GM19035 (cell line): ENCODE data around the gene PLEKHG2.

ENCODE experiments used
- ATAC-seq: cut with Tn5 transposase; IDR thresholded peaks from one replicate; pipeline ENCODE4 v1.9.1; 2021; ENCODE audit not compliant: unreplicated experiment

Gene PLEKHG2

GRCh38 chr19:39403331-39404312 lies 8.8 kb upstream of the PLEKHG2 start:
- peak; percentile 33 for ATAC-seq

- ATAC-seq, result no peak
Observed at GRCh38 chr19:39405261-39405957, 7.1 kb upstream of the PLEKHG2 start.

GRCh38 chr19:39405958-39406655 lies 6.4 kb upstream of the PLEKHG2 start:
- ATAC-seq, result no peak

- peak; percentile 21 for ATAC-seq
Observed at GRCh38 chr19:39406656-39407409, 5.6 kb upstream of the PLEKHG2 start, which contains the start of gene ZFP36. Gene ZFP36 (plus strand): TSS chr19:39406847. CDS start chr19:39406905, 58 bp downstream.

GRCh38 chr19:39407410-39407659 lies 5.1 kb upstream of the PLEKHG2 start:
- no peak for ATAC-seq

- no peak for ATAC-seq
Observed at GRCh38 chr19:39407660-39408391, 4.6 kb upstream of the PLEKHG2 start.

- no peak for ATAC-seq
Observed at GRCh38 chr19:39408392-39409207, 3.9 kb upstream of the PLEKHG2 start.

- no peak for ATAC-seq
Observed at GRCh38 chr19:39409208-39410016, 3.1 kb upstream of the PLEKHG2 start.

- ATAC-seq, result no peak
Observed at GRCh38 chr19:39410017-39410830, 2.2 kb upstream of the PLEKHG2 start.

- no peak for ATAC-seq
Observed at GRCh38 chr19:39410831-39411080, 1.7 kb upstream of the PLEKHG2 start.

GRCh38 chr19:39411081-39411831 lies 1.2 kb upstream of the PLEKHG2 start:
- ATAC-seq, result no peak

GRCh38 chr19:39411832-39412099 lies 703 bp upstream of the PLEKHG2 start:
- ATAC-seq, result peak; percentile 26

GRCh38 chr19:39412867-39413271 lies 400 bp downstream of the PLEKHG2 start:
- no peak for ATAC-seq

GRCh38 chr19:39413272-39413910 lies 922 bp downstream of the PLEKHG2 start:
- no peak for ATAC-seq

GRCh38 chr19:39413911-39414608 lies 1.6 kb downstream of the PLEKHG2 start:
- no peak for ATAC-seq
